IMR-90 (cell line): ENCODE data around the gene UTF1.

Experiments used
- CEBPB ChIP-seq: IDR thresholded peaks from 2 replicates; pipeline ENCODE4 v1.6.1; 2012; ENCODE audit warnings: low read depth, low read length, improper control_type of control experiment
- CTCF ChIP-seq: conservative IDR thresholded peaks from 2 replicates; pipeline ENCODE4 v1.5.1; 2012; ENCODE audit warnings: mild to moderate bottlenecking, low read depth, low read length, improper control_type of control experiment
- ELK1 ChIP-seq: fragments of 150-350 bp; IDR thresholded peaks from 2 replicates; pipeline ENCODE4 v1.6.1; 2016; ENCODE audit warnings: low read depth, mild to moderate bottlenecking, low read length, moderate library complexity, borderline replicate concordance
- MAFK ChIP-seq: IDR thresholded peaks from 2 replicates; pipeline ENCODE4 v1.6.1; 2012; ENCODE audit warnings: low read depth, low read length, improper control_type of control experiment
- MAZ ChIP-seq: IDR thresholded peaks from 2 replicates; pipeline ENCODE4 v1.6.1; 2012; ENCODE audit warnings: low read depth, mild to moderate bottlenecking, low read length, improper control_type of control experiment, moderate library complexity, borderline replicate concordance
- POLR2A ChIP-seq: IDR thresholded peaks from 2 replicates; pipeline ENCODE4 v1.6.1; 2012; ENCODE audit warnings: mild to moderate bottlenecking, low read depth, low read length
- RAD21 ChIP-seq: IDR thresholded peaks from 2 replicates; pipeline ENCODE4 v1.6.1; 2012; ENCODE audit warnings: low read length, improper control_type of control experiment
- RFX5 ChIP-seq: IDR thresholded peaks from 2 replicates; pipeline ENCODE4 v1.8.0; 2012; ENCODE audit warnings: low read depth, mild to moderate bottlenecking, low read length, moderate library complexity
- USF2 ChIP-seq: fragments of 150-350 bp; IDR thresholded peaks from 2 replicates; pipeline ENCODE4 v1.6.1; 2017; ENCODE audit warnings: mild to moderate bottlenecking, antibody characterized with exemption, low read length, low read depth

- TF ChIP-seq CTCF (no peak), POLR2A (no peak), CEBPB (no peak), ELK1 (no peak), MAFK (no peak), RFX5 (no peak), MAZ (no peak), RAD21 (no peak), USF2 (no peak)
These were observed 11.6 kb downstream of the UTF1 start for GRCh38 chr10:133241501-133242205.
